ENCODE results near the gene USP19. TPM values are rescaled to one million over a fixed set of nuclear protein-coding genes. Genes with fewer than 3 reads are reported as not detected.

The USP19 gene
- total RNA-seq, 1 donor from 2014 or later: 75.3 TPM

- TF ChIP-seq CTCF (IDR thresholded peaks at IDR 0.05): no peak
- ChIA-PET CTCF (no interaction called here), POLR2A (no interaction called here)
- intact Hi-C loops (cut with micrococcal nuclease): no loop called here
- ATAC-seq (ENCODE audit: low read depth) (no peak), DNase-seq (no peak)
- H3K36me3 Mint-ChIP-seq (ENCODE audit: low read depth): no peaks in the 10 kb centered on the region
- H3K27me3 Mint-ChIP-seq: peaks cover 15% of the 10 kb centered on the region
- H3K4me3 Mint-ChIP-seq: no peak overlapping the region
- H3K9me3 Mint-ChIP-seq: no peaks in the 10 kb centered on the region
- H3K27ac Mint-ChIP-seq: no peak overlapping the region
- H3K4me1 Mint-ChIP-seq: peaks cover 2% of the 10 kb centered on the region
These were observed 11.4 kb upstream of the USP19 start for GRCh38 chr3:49132073-49132436.

GRCh38 chr3:49131576-49131975 is 11.0 kb upstream of the USP19 start:
- peaks cover 15% of the 10 kb centered on the region for H3K27me3 Mint-ChIP-seq
- intact Hi-C loops (cut with micrococcal nuclease): no loop called here
- no peak for TF ChIP-seq CTCF (IDR thresholded peaks at IDR 0.05)
- no peaks in the 10 kb centered on the region for H3K36me3 Mint-ChIP-seq (ENCODE audit: low read depth)
- ChIA-PET CTCF (no interaction called here), POLR2A (no interaction called here)
- H3K27ac Mint-ChIP-seq: no peak overlapping the region
- H3K4me1 Mint-ChIP-seq: peaks cover 2% of the 10 kb centered on the region
- no peaks in the 10 kb centered on the region for H3K9me3 Mint-ChIP-seq
- DNase-seq: no peak
- ATAC-seq (ENCODE audit: low read depth): no peak
- no peak overlapping the region for H3K4me3 Mint-ChIP-seq

DNA sequence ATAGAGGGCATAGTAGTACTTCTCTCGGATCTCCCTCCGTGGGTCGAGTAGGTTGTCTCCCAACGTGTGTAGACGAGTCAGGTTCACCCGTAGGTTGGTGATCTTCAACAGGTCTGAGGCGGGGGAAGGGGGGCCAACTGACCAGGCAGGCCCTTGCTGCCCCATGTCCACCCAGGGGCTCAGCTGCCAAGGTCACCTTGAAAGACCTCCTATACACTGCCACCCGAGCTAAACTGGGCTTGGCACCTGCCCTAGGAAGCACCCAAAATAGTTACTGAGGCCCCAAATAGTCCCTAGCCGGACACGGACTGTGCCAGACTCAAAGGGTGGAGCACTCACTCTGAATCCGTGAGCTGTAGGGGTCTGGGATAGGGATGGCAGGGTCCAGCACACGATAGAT is 10.4 kb upstream of the USP19 start:
- CTCF ChIA-PET: no interaction called here
- DNase-seq: no peak
- no peak overlapping the region for H3K4me3 Mint-ChIP-seq
- no peak for ATAC-seq (ENCODE audit: low read depth)
- no peak for TF ChIP-seq CTCF (IDR thresholded peaks at IDR 0.05)
- no peak overlapping the region for H3K27ac Mint-ChIP-seq
- H3K4me1 Mint-ChIP-seq: peaks cover 2% of the 10 kb centered on the region
- H3K36me3 Mint-ChIP-seq (ENCODE audit: low read depth): no peaks in the 10 kb centered on the region
- POLR2A ChIA-PET: no interaction called here
- H3K9me3 Mint-ChIP-seq: no peaks in the 10 kb centered on the region
- intact Hi-C loops (cut with micrococcal nuclease): no loop called here
- peaks cover 15% of the 10 kb centered on the region for H3K27me3 Mint-ChIP-seq

GRCh38 chr3:49124991-49125670 is 4.5 kb upstream of the USP19 start:
- Mint-ChIP-seq H3K27ac (no peak overlapping the region), H3K4me1 (peaks cover 3% of the 10 kb centered on the region), H3K9me3 (no peaks in the 10 kb centered on the region), H3K36me3 (ENCODE audit: low read depth) (no peaks in the 10 kb centered on the region), H3K27me3 (peaks cover 2% of the 10 kb centered on the region), H3K4me3 (no peak overlapping the region)
- intact Hi-C loops (cut with micrococcal nuclease): no loop called here
- ChIA-PET CTCF (no interaction called here), POLR2A (interaction anchor here (0.6 kb wide), 1 partner anchor 170 kb away, joined by 4 read pairs; no protein-coding TSS in a partner anchor)
- DNase-seq: no peak
- no peak for TF ChIP-seq CTCF (IDR thresholded peaks at IDR 0.05)
- ATAC-seq (ENCODE audit: low read depth): no peak

- TF ChIP-seq CTCF (IDR thresholded peaks at IDR 0.05): no peak
- Mint-ChIP-seq H3K27ac (no peak overlapping the region), H3K4me3 (no peak overlapping the region), H3K4me1 (peaks cover 12% of the 10 kb centered on the region), H3K36me3 (ENCODE audit: low read depth) (peaks cover 1% of the 10 kb centered on the region), H3K27me3 (peaks cover 2% of the 10 kb centered on the region), H3K9me3 (no peaks in the 10 kb centered on the region)
- ChIA-PET CTCF (interaction anchor here (0.5 kb wide), 1 partner anchor 213 kb away, joined by 4 read pairs; no protein-coding TSS in a partner anchor), POLR2A (interaction anchor here (2.1 kb wide), 1 partner anchor 31 kb away, joined by 5 read pairs; the partner anchor contains the start of gene QRICH1)
- DNase-seq: no peak
- no peak for ATAC-seq (ENCODE audit: low read depth)
- intact Hi-C loops (cut with micrococcal nuclease): no loop called here
These were observed 3.6 kb upstream of the USP19 start for GRCh38 chr3:49124203-49124602.

All from activated B cell treated with CpG ODN at 0.5 μM for 24 hours (primary cell).